Thoracic aorta (tissue), 2 donors: Measurements from ENCODE around the gene RBBP8NL. TPM values are rescaled to one million over a fixed set of nuclear protein-coding genes. Genes with fewer than 3 reads are reported as not detected.

Source experiments
- ATAC-seq: fragments of 150-250 bp; one replicate; pipeline ENCODE4 v1.8.0; 2017; ENCODE audit warnings: low read depth; ENCODE audit not compliant: insufficient number of reproducible peaks, low FRiP score
- DNase-seq: peaks from one replicate; pipeline ENCODE4 v3.0.0-alpha.2; 2020; ENCODE audit warnings: low spot score
- H3K27ac ChIP-seq, 2 donors: fragments of 200-600 bp; sonication (generic); 1 replicate in 1 of 2; 2 replicates in 1 of 2; pipeline ENCODE4 v1.5.1; 2016; ENCODE audit warnings: mild to moderate bottlenecking in 2 of 2, moderate library complexity in 2 of 2
- H3K27me3 ChIP-seq: fragments of 200-600 bp; sonication (generic); replicated peaks from 2 replicates; pipeline ENCODE4 v1.6.0; 2016; ENCODE audit warnings: mild to moderate bottlenecking; ENCODE audit not compliant: insufficient read depth
- H3K36me3 ChIP-seq: fragments of 200-600 bp; sonication (generic); one replicate; pipeline ENCODE4 v1.5.1; 2016
- H3K4me1 ChIP-seq, 2 donors: fragments of 200-600 bp; sonication (generic); 1 replicate in 1 of 2; 2 replicates in 1 of 2; pipeline versions ENCODE4 v1.5.1 to v1.6.0; 2016; ENCODE audit warnings: low read depth in 2 of 2, mild to moderate bottlenecking in 1 of 2; ENCODE audit not compliant: control insufficient read depth in 1 of 2
- H3K4me3 ChIP-seq: fragments of 200-600 bp; sonication (generic); 2 replicates; pipeline ENCODE4 v1.5.1; 2016; ENCODE audit warnings: mild to moderate bottlenecking
- H3K9me3 ChIP-seq: fragments of 200-600 bp; sonication (generic); 2 replicates; pipeline ENCODE4 v1.5.1; 2016
- CTCF ChIP-seq: fragments of 200-600 bp; sonication (generic); IDR thresholded peaks from one replicate; pipeline ENCODE4 v1.5.1; 2019; ENCODE audit warnings: antibody characterized with exemption
- total RNA-seq, 2 donors: library from RNA; depleted of rRNA; stranded (reverse); fragments of >200 nt; gene quantifications; one replicate each; pipeline versions ENCODE4 v1.1.0 to v1.2.3, GENCODE V29; 2016

Gene RBBP8NL
- total RNA-seq, 2 donors from 2014 or later: not detected

GRCh38 chr20:62423326-62423706 lies 4.0 kb downstream of the RBBP8NL start:
- Histone ChIP-seq H3K27me3 (no peaks in the 10 kb centered on the region), H3K4me1 (no peaks in the 10 kb centered on the region), H3K9me3 (no peaks in the 10 kb centered on the region), H3K27ac (no peak overlapping the region), H3K36me3 (no peaks in the 10 kb centered on the region), H3K4me3 (no peak overlapping the region)
- TF ChIP-seq CTCF: no peak
- no peak for ATAC-seq
- DNase-seq: no peak

- TF ChIP-seq CTCF: no peak
- Histone ChIP-seq H3K27me3 (no peaks in the 10 kb centered on the region), H3K36me3 (no peaks in the 10 kb centered on the region), H3K4me3 (no peak overlapping the region), H3K4me1 (no peaks in the 10 kb centered on the region), H3K27ac (no peak overlapping the region), H3K9me3 (no peaks in the 10 kb centered on the region)
- no peak for ATAC-seq
- no peak for DNase-seq
Measured at GRCh38 chr20:62422636-62423325, 4.6 kb downstream of the RBBP8NL start.

- no peaks in the 10 kb centered on the region for H3K27me3 ChIP-seq
- no peak overlapping the region for H3K27ac ChIP-seq
- H3K4me1 ChIP-seq: no peaks in the 10 kb centered on the region
- ATAC-seq (no peak), DNase-seq (no peak)
- TF ChIP-seq CTCF: no peak
- no peaks in the 10 kb centered on the region for H3K36me3 ChIP-seq
- no peak overlapping the region for H3K4me3 ChIP-seq
- no peaks in the 10 kb centered on the region for H3K9me3 ChIP-seq
Measured at GRCh38 chr20:62421716-62421990, 5.7 kb downstream of the RBBP8NL start.

- Histone ChIP-seq H3K27me3 (no peaks in the 10 kb centered on the region), H3K4me1 (no peaks in the 10 kb centered on the region), H3K4me3 (no peak overlapping the region), H3K36me3 (no peaks in the 10 kb centered on the region), H3K9me3 (no peaks in the 10 kb centered on the region), H3K27ac (no peak overlapping the region)
- DNase-seq: no peak
- no peak for TF ChIP-seq CTCF
- no peak for ATAC-seq
Measured at GRCh38 chr20:62420846-62421715, 6.3 kb downstream of the RBBP8NL start.

- DNase-seq: no peak
- no peaks in the 10 kb centered on the region for H3K27me3 ChIP-seq
- H3K36me3 ChIP-seq: no peaks in the 10 kb centered on the region
- no peak for ATAC-seq
- TF ChIP-seq CTCF: no peak
- H3K4me1 ChIP-seq: no peaks in the 10 kb centered on the region
- no peak overlapping the region for H3K4me3 ChIP-seq
- H3K27ac ChIP-seq: no peak overlapping the region
- H3K9me3 ChIP-seq: no peaks in the 10 kb centered on the region
Measured at GRCh38 chr20:62419759-62420158, 7.6 kb downstream of the RBBP8NL start.
